Thoracic aorta (tissue), 2 donors: ENCODE results near the gene ERN1. TPM values are rescaled to one million over a fixed set of nuclear protein-coding genes. Genes with fewer than 3 reads are reported as not detected.

Experiments
- ATAC-seq: fragments of 150-250 bp; one replicate; pipeline ENCODE4 v1.8.0; 2017; ENCODE audit warnings: low read depth; ENCODE audit not compliant: insufficient number of reproducible peaks, low FRiP score
- DNase-seq: peaks from one replicate; pipeline ENCODE4 v3.0.0-alpha.2; 2020; ENCODE audit warnings: low spot score
- H3K27ac ChIP-seq, 2 donors: fragments of 200-600 bp; sonication (generic); 1 replicate in 1 of 2; 2 replicates in 1 of 2; pipeline ENCODE4 v1.5.1; 2016; ENCODE audit warnings: mild to moderate bottlenecking in 2 of 2, moderate library complexity in 2 of 2
- H3K27me3 ChIP-seq: fragments of 200-600 bp; sonication (generic); replicated peaks from 2 replicates; pipeline ENCODE4 v1.6.0; 2016; ENCODE audit warnings: mild to moderate bottlenecking; ENCODE audit not compliant: insufficient read depth
- H3K36me3 ChIP-seq: fragments of 200-600 bp; sonication (generic); one replicate; pipeline ENCODE4 v1.5.1; 2016
- H3K4me1 ChIP-seq, 2 donors: fragments of 200-600 bp; sonication (generic); 1 replicate in 1 of 2; 2 replicates in 1 of 2; pipeline versions ENCODE4 v1.5.1 to v1.6.0; 2016; ENCODE audit warnings: low read depth in 2 of 2, mild to moderate bottlenecking in 1 of 2; ENCODE audit not compliant: control insufficient read depth in 1 of 2
- H3K4me3 ChIP-seq: fragments of 200-600 bp; sonication (generic); 2 replicates; pipeline ENCODE4 v1.5.1; 2016; ENCODE audit warnings: mild to moderate bottlenecking
- H3K9me3 ChIP-seq: fragments of 200-600 bp; sonication (generic); 2 replicates; pipeline ENCODE4 v1.5.1; 2016
- total RNA-seq, 2 donors: library from RNA; depleted of rRNA; stranded (reverse); fragments of >200 nt; gene quantifications; one replicate each; pipeline versions ENCODE4 v1.1.0 to v1.2.3, GENCODE V29; 2016
- TF ChIP-seq, protein P1 (sequence below): fragments of 200-600 bp; sonication (generic); IDR thresholded peaks from one replicate; pipeline ENCODE4 v1.5.1; 2019; ENCODE audit warnings: antibody characterized with exemption

The ERN1 gene
- total RNA-seq, 2 donors from 2014 or later = 13.0 to 22.7 TPM

DNA sequence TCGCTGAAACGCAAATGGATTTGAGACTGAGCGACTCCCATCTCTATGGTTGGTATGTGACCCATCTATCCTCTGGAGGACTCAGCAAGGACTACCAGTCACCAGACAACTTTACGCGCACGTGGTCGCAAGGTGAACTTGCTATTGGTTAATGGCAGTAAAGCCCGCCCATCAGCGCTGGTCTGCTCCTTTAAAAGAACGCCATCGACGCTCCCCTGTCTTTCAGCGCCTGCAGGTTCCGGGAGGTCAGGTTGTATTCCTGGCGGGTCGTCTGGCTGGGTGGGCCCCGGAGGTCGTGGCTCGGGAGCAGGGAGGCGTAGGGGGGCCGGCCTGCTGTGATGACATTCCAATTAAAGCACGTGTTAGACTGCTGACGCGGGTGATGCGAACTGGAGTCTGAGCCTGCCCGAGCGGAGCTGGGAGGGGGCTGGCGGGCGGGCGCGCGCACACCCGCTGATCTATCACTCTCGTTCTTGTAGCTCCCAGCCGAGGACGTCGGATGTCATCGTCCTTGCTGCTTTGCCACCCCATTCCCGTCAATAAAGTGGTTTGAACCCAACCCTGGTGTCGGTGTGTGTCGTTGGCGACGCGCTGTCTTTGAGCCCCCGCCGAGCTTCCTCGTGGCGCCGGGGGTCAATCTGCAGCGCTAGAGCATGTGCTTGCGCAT is 15.9 kb upstream of the ERN1 start:
- TF ChIP-seq, protein P1, sequence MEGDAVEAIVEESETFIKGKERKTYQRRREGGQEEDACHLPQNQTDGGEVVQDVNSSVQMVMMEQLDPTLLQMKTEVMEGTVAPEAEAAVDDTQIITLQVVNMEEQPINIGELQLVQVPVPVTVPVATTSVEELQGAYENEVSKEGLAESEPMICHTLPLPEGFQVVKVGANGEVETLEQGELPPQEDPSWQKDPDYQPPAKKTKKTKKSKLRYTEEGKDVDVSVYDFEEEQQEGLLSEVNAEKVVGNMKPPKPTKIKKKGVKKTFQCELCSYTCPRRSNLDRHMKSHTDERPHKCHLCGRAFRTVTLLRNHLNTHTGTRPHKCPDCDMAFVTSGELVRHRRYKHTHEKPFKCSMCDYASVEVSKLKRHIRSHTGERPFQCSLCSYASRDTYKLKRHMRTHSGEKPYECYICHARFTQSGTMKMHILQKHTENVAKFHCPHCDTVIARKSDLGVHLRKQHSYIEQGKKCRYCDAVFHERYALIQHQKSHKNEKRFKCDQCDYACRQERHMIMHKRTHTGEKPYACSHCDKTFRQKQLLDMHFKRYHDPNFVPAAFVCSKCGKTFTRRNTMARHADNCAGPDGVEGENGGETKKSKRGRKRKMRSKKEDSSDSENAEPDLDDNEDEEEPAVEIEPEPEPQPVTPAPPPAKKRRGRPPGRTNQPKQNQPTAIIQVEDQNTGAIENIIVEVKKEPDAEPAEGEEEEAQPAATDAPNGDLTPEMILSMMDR = no peak
- H3K36me3 ChIP-seq = no peaks in the 10 kb centered on the region
- no peaks in the 10 kb centered on the region for H3K9me3 ChIP-seq
- DNase-seq (peak; percentile 96), ATAC-seq (peak; percentile 97)
- H3K27me3 ChIP-seq = no peaks in the 10 kb centered on the region
- peak overlapping the region; percentile 86 to 93 for H3K27ac ChIP-seq
- H3K4me3 ChIP-seq = peak overlapping the region; percentile 89
- peaks cover 5 to 39% of the 10 kb centered on the region in 2 donors for H3K4me1 ChIP-seq

DNA sequence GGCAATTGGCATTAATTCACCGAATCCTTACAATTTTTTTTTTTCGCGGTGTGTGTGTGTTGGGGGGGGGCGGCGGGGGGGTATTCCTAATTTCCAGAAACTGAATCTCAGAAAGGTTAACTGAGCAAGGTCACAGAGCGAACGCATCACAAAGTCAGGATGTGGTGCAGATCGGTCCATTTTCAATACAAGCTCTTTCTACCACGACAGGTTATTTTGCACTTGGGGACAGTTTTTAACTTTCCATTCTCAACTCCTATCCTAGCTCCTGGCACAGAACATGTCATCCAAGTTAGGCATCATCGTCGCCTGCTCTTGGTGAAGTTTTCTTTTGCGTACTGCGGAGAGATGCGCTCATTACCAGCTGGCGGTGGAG is 15.4 kb upstream of the ERN1 start:
- TF ChIP-seq, protein P1 = peak; percentile 17
- H3K4me3 ChIP-seq = peak overlapping the region; percentile 89
- H3K27me3 ChIP-seq = no peaks in the 10 kb centered on the region
- peaks cover 5 to 34% of the 10 kb centered on the region in 2 donors for H3K4me1 ChIP-seq
- H3K36me3 ChIP-seq = no peaks in the 10 kb centered on the region
- no peak for ATAC-seq
- peak overlapping the region; percentile 86 to 93 for H3K27ac ChIP-seq
- no peak for DNase-seq
- H3K9me3 ChIP-seq = no peaks in the 10 kb centered on the region

DNA sequence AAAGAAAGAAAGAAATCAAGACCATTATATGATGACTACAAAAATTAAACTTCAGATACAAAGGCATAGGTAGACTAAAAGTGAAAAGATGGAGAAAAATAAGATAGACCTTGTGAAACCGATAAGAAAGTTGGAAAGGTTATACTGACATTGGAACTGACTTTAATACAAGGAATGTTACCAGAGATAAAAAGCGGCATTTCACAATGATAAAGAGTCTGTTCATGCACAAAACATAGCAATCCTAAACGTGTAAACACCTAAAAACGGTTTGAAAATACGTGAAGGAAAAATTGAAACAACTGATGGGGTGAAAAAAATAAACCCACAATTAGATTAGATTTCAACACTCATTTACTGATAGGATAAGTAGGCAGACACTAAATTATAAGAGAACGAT is 9.6 kb upstream of the ERN1 start:
- Histone ChIP-seq H3K27ac (no peak overlapping the region), H3K36me3 (no peaks in the 10 kb centered on the region), H3K27me3 (no peaks in the 10 kb centered on the region), H3K4me3 (no peak overlapping the region), H3K9me3 (no peaks in the 10 kb centered on the region), H3K4me1 (no peaks in the 10 kb centered on the region)
- DNase-seq (no peak), ATAC-seq (no peak)
- TF ChIP-seq, protein P1 = no peak

DNA sequence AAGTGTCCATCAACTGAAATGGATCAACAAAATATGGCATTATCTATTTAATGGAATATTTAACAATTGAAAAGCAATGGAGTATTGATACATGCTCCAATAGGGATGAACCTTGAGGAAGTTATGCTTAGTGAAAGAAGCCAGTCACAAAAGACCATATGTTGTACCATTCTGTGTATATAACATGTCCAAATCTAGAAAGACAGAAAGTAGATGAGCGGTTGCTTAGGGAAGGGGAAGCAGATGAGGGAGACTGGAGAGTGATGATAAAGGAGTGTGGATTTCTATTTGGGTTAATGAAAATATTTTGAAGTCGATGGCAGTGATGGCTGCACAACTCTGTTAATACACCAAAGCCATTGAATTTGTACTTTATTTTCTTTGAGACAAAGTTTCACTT is 8.5 kb upstream of the ERN1 start:
- DNase-seq (no peak), ATAC-seq (no peak)
- TF ChIP-seq, protein P1 = no peak
- Histone ChIP-seq H3K27me3 (no peaks in the 10 kb centered on the region), H3K36me3 (no peaks in the 10 kb centered on the region), H3K9me3 (no peaks in the 10 kb centered on the region), H3K4me3 (no peak overlapping the region), H3K4me1 (no peaks in the 10 kb centered on the region), H3K27ac (no peak overlapping the region)

DNA sequence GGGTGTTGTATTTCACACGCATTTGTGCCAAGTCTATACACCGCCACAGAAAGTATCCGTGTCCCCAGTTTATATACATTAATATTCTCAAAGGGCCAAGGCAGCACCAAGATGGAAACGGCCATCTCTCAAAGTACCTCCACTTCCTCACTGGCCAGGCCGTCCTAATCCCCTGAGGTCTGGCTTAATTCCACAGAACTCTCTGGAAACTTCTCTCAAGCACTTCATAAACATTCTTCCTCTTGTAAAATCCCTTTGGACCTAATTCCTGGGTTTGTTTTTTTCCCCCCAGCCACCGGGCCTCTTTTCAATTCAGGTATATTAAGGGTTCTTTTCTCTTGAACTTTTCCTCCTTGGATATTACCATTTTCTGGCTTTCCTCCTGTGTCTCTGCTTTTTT is 5.1 kb upstream of the ERN1 start:
- H3K27me3 ChIP-seq = no peaks in the 10 kb centered on the region
- no peak for DNase-seq
- no peak for ATAC-seq
- no peak overlapping the region for H3K4me3 ChIP-seq
- no peaks in the 10 kb centered on the region for H3K9me3 ChIP-seq
- TF ChIP-seq, protein P1 = no peak
- H3K27ac ChIP-seq = no peak overlapping the region
- no peaks in the 10 kb centered on the region for H3K36me3 ChIP-seq
- H3K4me1 ChIP-seq = peaks cover 0 to 13% of the 10 kb centered on the region in 2 donors
